GM12801 (cell line): ENCODE measurements around the gene MOBP.

ENCODE experiments used
- TF ChIP-seq, protein P1 (sequence below): IDR thresholded peaks from one replicate; pipeline ENCODE4 v1.5.1; 2011; ENCODE audit warnings: control low read depth; ENCODE audit not compliant: insufficient read length; ENCODE audit errors: extremely low read depth

MOBP gene

DNA sequence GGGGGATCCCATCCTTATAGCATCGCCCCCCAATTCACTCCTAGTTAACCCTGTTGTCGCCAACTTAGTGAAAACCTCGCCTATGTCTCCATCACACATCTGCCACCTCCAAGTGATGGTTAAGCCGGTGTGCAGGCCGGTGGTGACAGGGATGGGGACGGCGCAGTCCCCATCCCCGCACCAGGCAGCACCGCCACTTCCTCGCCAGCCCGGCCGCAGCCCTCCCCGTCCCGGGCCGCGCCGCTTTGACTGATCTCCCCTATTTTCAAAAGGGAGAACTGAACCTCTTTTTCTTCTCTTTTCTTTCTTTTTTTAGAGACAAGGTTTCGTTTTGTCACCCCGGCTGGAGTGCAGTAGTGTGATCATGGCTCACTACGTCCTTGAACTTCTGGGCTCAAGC lies 11.3 kb upstream of the MOBP start:
- TF ChIP-seq, protein P1, sequence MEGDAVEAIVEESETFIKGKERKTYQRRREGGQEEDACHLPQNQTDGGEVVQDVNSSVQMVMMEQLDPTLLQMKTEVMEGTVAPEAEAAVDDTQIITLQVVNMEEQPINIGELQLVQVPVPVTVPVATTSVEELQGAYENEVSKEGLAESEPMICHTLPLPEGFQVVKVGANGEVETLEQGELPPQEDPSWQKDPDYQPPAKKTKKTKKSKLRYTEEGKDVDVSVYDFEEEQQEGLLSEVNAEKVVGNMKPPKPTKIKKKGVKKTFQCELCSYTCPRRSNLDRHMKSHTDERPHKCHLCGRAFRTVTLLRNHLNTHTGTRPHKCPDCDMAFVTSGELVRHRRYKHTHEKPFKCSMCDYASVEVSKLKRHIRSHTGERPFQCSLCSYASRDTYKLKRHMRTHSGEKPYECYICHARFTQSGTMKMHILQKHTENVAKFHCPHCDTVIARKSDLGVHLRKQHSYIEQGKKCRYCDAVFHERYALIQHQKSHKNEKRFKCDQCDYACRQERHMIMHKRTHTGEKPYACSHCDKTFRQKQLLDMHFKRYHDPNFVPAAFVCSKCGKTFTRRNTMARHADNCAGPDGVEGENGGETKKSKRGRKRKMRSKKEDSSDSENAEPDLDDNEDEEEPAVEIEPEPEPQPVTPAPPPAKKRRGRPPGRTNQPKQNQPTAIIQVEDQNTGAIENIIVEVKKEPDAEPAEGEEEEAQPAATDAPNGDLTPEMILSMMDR: no peak

GRCh38 chr3:39457361-39457760 lies 10.1 kb upstream of the MOBP start:
- TF ChIP-seq, protein P1: no peak

DNA sequence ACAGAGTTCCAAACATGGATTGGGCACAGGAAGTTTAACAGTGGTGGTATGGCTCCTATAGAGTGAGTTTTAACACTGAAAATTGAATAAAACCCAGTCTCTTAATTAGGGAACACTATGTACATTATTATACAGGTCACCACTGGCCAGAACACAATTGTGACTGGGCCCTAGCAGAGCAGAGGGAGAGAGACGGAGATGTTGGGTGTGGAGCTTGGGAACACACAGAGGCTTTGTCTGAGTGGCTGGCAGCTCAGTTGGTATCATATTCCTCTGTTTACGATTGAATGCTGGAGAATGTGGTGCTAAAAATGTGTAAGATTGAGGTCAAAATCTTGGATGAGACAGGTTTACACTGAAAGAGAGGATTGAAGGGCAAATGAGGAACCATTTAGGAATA lies 6.8 kb upstream of the MOBP start:
- TF ChIP-seq, protein P1: no peak

DNA sequence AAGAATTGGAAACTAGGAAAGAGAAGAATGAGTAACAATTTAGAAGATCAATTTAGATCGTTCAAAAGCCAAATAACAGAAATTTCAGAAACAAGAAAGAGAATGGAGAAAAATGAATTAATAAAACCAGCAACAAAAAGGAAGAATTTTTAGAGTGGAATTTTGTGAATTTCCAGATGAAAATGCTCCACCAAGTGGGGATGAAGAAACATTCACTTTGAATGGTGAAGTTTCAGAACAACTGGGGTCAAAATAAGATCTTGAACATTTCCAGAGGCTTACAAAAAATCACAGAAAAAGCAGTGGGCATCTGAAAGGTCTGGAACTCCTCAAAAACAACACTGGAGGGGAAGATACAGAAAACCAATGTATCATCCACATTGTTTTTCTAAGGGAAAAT lies 4.2 kb upstream of the MOBP start:
- TF ChIP-seq, protein P1: no peak

DNA sequence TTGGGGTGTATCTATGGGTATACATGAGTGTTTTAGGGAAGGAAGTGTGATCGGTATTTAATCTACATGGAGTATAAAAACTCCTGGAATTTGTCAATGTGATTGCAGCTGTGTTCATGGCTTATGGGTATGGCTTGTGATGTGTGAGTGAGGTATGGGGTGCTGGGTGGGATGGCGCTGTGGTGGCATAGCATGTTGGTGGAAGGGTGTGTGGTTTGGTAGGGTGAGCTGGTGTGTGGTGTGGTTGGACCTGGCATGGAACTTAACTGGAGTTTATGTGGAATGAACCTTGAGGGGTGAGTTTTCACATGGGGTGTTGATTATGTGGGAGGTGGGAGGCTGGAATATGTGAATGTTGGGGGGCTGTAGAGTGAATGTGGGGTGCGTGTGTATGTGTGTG lies 492 bp upstream of the MOBP start:
- TF ChIP-seq, protein P1: no peak

DNA sequence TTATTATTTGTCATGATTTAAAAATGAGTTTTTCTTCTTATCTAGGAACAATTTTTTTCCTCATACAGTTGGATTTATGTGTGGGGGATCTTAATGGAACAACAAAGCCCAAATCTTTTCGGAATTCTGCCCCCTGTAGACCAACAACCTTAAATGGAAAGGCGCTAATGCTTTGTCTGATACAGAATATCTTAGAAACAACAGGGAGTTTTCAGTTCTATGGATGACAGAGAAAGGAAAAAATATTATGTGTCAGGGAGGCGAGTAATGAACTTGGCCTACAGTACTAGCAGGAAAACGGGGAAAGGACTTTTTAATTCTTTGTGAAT lies 592 bp downstream of the MOBP start:
- TF ChIP-seq, protein P1: no peak

- TF ChIP-seq, protein P1: no peak
Measured at GRCh38 chr3:39469258-39469657, 1.8 kb downstream of the MOBP start.

DNA sequence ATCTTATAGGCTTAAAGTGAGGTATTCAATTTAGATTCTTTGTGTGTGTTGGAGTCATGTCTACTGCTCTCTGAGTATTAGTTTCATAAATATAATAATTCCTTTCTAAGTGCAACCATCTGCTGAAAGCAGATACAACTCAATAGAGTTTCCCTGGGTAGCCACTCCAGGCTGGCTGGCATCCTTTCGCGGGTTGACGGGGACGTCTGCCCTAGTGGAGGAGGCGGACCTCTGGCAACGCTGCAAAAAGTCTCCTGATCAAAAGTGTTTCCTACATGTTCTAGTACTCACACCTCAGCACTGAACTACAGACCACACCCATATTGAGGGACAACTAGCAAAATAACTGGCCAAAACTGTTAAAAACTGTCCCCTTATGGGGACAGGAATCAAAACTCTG lies 2.5 kb downstream of the MOBP start:
- TF ChIP-seq, protein P1: no peak
